ENCODE measurements around the gene IL1RAPL1. TPM values are rescaled to one million over a fixed set of nuclear protein-coding genes. Genes with fewer than 3 reads are reported as not detected.

Gene IL1RAPL1
- total RNA-seq, 1 donor from 2014 or later = not detected

- DNase-seq (ENCODE audit: low spot score) = no peak
These were observed 372.8 kb downstream of the IL1RAPL1 start for GRCh38 chrX:28960063-28960462.

GRCh38 chrX:28966331-28966730 lies 379.1 kb downstream of the IL1RAPL1 start:
- no peak for DNase-seq (ENCODE audit: low spot score)

GRCh38 chrX:28969126-28969525 lies 381.9 kb downstream of the IL1RAPL1 start:
- no peak for DNase-seq (ENCODE audit: low spot score)

GRCh38 chrX:28979877-28980276 lies 392.6 kb downstream of the IL1RAPL1 start:
- no peak for DNase-seq (ENCODE audit: low spot score)

GRCh38 chrX:28981952-28982351 lies 394.7 kb downstream of the IL1RAPL1 start:
- no peak for DNase-seq (ENCODE audit: low spot score)

- DNase-seq (ENCODE audit: low spot score) = no peak
These were observed 401.0 kb downstream of the IL1RAPL1 start for GRCh38 chrX:28988246-28988645.

GRCh38 chrX:28997706-28998463 lies 410.6 kb downstream of the IL1RAPL1 start:
- no peak for DNase-seq (ENCODE audit: low spot score)

- DNase-seq (ENCODE audit: low spot score) = no peak
These were observed 411.4 kb downstream of the IL1RAPL1 start for GRCh38 chrX:28998609-28999135.

- DNase-seq (ENCODE audit: low spot score) = no peak
These were observed 425.6 kb downstream of the IL1RAPL1 start for GRCh38 chrX:29012867-29013266.

- DNase-seq (ENCODE audit: low spot score) = no peak
These were observed 436.0 kb downstream of the IL1RAPL1 start for GRCh38 chrX:29023207-29023606.

- DNase-seq (ENCODE audit: low spot score) = no peak
These were observed 437.6 kb downstream of the IL1RAPL1 start for GRCh38 chrX:29024871-29025270.

GRCh38 chrX:29039501-29039900 lies 452.3 kb downstream of the IL1RAPL1 start:
- DNase-seq (ENCODE audit: low spot score) = no peak

- no peak for DNase-seq (ENCODE audit: low spot score)
These were observed 452.9 kb downstream of the IL1RAPL1 start for GRCh38 chrX:29040160-29040559.

GRCh38 chrX:29042341-29042740 lies 455.1 kb downstream of the IL1RAPL1 start:
- no peak for DNase-seq (ENCODE audit: low spot score)

GRCh38 chrX:29043746-29044145 lies 456.5 kb downstream of the IL1RAPL1 start:
- DNase-seq (ENCODE audit: low spot score) = no peak

- DNase-seq (ENCODE audit: low spot score) = no peak
These were observed 457.4 kb downstream of the IL1RAPL1 start for GRCh38 chrX:29044423-29045184.

GRCh38 chrX:29065477-29065876 lies 478.2 kb downstream of the IL1RAPL1 start:
- no peak for DNase-seq (ENCODE audit: low spot score)

GRCh38 chrX:29066516-29066915 lies 479.3 kb downstream of the IL1RAPL1 start:
- no peak for DNase-seq (ENCODE audit: low spot score)

GRCh38 chrX:29067351-29067750 lies 480.1 kb downstream of the IL1RAPL1 start:
- DNase-seq (ENCODE audit: low spot score) = no peak

- no peak for DNase-seq (ENCODE audit: low spot score)
These were observed 484.5 kb downstream of the IL1RAPL1 start for GRCh38 chrX:29071525-29072320.

GRCh38 chrX:29082558-29082957 lies 495.3 kb downstream of the IL1RAPL1 start:
- DNase-seq (ENCODE audit: low spot score) = no peak

- DNase-seq (ENCODE audit: low spot score) = no peak
These were observed 496.6 kb downstream of the IL1RAPL1 start for GRCh38 chrX:29083823-29084222.
